Inflammatory macrophage (primary cell): ENCODE data around the gene LRRC8B.
A peak's percentile ranks its signal among the peaks of the same experiment; 100 is the strongest.

Experiments used
- DNase-seq, 2 donors: peaks; one replicate each; pipeline ENCODE4 v3.0.0-alpha.2; 2020 to 2022

LRRC8B gene

GRCh38 chr1:89635825-89636815 lies 111.5 kb downstream of the LRRC8B start:
- DNase-seq: no peak

DNA sequence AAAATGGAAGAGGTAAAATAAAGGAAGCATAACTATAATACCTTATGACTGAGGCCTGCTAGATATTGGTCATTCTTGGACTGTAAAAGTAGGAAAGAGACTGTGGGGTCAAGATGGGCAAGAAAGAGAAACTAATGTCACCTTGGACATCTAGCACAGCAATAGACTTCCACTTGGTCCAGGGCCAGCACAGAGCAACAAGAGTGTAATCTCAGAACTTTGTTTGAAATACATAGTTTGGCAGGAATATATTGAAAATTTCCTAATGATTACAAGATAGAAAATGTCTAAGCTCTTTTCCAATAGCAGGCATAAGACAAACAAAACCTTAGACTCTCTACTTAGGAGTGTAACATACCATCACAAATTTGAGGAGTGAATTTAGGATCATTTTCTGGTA lies 112.9 kb downstream of the LRRC8B start:
- DNase-seq: no peak

- DNase-seq: no peak
Measured at GRCh38 chr1:89640440-89640839, 115.8 kb downstream of the LRRC8B start.

DNA sequence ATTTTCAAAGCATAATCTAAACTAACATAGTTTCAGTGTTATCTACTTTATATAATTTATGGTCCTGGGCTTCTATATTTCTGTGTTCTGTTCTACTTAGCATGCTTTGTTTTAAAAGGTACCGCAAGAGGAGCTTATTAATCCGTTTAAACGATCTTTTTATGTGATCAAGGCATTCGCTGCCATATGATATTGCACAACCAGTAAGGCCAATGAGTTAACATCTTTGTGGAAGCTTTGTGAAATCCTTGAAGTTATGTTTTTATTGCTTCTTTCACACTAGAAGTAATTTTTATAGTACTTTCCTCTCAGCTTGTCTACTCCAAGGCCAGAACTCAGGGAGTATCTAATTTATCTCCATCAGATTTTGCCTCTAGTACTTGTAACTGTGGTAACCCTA lies 117.2 kb downstream of the LRRC8B start:
- peak in 1 of 2 donors; percentile 47 for DNase-seq

DNA sequence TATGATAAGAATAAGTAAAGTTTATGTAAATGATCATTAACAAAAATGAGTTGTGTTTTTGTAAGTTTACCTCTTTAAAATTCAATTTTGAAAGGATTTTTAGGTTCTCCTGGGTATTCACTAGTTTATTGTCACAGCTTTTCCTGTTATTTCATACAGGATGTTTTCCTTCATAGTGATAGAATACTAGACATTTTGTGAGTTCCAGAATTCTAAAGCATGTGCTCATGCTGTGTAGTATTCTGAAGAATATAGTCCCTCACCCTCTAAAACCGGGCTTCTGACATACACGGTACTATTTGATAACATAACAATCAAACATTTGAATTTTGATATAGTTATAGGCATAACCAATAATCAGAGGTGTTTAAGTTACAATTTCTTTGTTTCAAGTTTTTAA lies 118.9 kb downstream of the LRRC8B start:
- no peak for DNase-seq

DNA sequence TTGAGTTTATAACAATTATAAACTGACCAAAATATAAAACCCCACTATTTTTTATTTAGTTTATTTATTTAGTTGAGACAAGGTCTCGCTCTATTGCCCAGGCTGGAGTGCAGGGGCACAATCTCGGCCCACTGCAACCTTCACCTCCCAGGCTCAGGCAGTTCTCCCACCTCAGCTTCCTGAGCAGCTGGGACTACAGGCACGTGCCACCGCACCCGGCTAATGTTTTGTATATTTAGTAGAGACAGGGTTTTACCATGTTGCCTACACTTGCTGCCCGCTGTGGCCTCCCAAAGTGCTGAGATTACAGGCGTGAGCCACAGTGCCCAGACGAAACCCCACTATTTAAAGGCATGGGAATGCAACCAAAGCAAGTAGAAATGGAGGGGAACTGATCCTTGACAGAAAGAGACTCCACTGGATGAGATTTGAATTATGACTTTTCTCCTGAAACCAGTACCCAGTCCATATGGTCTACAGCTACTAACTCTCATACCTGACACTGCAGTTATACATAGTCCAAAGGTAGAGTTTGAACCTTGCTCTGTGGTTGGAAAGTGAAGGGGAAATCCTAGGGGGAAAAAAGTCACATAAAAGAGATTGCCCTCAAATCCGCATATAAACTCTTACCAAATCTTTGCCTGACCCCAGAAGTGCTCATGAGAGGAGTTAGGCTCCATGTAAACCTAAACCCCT lies 119.6 kb downstream of the LRRC8B start:
- no peak for DNase-seq

DNA sequence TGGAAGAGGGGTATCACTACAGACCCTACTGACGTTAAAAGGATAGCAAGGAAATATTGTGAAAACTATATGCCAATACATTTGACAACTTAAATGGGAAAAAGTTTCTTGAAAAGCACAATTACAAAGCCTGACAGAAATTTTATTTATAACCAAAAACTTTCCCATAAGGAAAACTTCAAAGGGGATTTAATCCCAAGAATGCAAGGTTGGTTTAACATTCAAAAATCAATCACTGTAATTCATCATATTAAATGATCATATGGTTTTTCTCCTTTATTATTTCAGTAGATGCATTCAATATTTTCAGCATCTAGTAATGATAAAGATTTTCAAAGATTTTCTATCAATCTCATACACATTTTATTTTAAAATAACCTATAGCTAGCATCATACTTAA lies 121.6 kb downstream of the LRRC8B start:
- no peak for DNase-seq
